HEK293 (cell line): ENCODE measurements around the gene PCCA.

Source experiments
- CTCF ChIA-PET: fragments of 350-600 bp; formaldehyde crosslinking; extraction: SDS; loops from one replicate; lab custom pipeline; 2021; ENCODE audit warnings: antibody characterized with exemption; lab: Yijun Ruan, JAX
- POLR2A ChIA-PET: fragments of 300-600 bp; formaldehyde crosslinking; extraction: SDS; loops from one replicate; lab custom pipeline; 2020; ENCODE audit warnings: antibody characterized with exemption, inconsistent platforms; lab: Yijun Ruan, JAX
- H3K27ac ChIP-seq: fragments of 200-500 bp; sonication (Bioruptor generic); 2 replicates; pipeline ENCODE4 v1.5.1; 2014; ENCODE audit warnings: low read depth, low read length, control low read depth, inconsistent platforms; ENCODE audit errors: extremely low read depth
- H3K36me3 ChIP-seq, 2 experiments: fragments of 200-500 bp in 1 of 2; sonication (Bioruptor generic) in 1 of 2; 1 replicate in 1 of 2; 2 replicates in 1 of 2; pipeline ENCODE4 v1.5.1; 2014 to 2017; ENCODE audit warnings: inconsistent platforms in 2 of 2, low read length in 2 of 2; ENCODE audit not compliant: control insufficient read depth in 2 of 2, insufficient read depth in 1 of 2
- H3K4me1 ChIP-seq: fragments of 200-500 bp; sonication (Bioruptor generic); 2 replicates; pipeline ENCODE4 v1.5.1; 2014; ENCODE audit warnings: mild to moderate bottlenecking, low read length, inconsistent platforms; ENCODE audit not compliant: control insufficient read depth, insufficient read depth
- H3K4me3 ChIP-seq: 2 replicates; pipeline ENCODE4 v1.5.1; 2011; ENCODE audit warnings: low read depth, mild to moderate bottlenecking, control low read depth, low read length, moderate library complexity
- H3K9me3 ChIP-seq: fragments of 200-500 bp; sonication (Bioruptor generic); 2 replicates; pipeline ENCODE4 v1.5.1; 2014; ENCODE audit warnings: low read depth, low read length, inconsistent platforms; ENCODE audit not compliant: control insufficient read depth, insufficient read depth
- BCL6B ChIP-seq: fragments of 450-650 bp; formaldehyde crosslinking; IDR thresholded peaks from 2 replicates; pipeline ENCODE4 v1.5.1; 2017; ENCODE audit warnings: missing biosample characterization, missing genetic modification characterization
- EGR2 ChIP-seq: fragments of 450-650 bp; formaldehyde crosslinking; IDR thresholded peaks from 2 replicates; pipeline ENCODE4 v1.5.1; 2016; ENCODE audit warnings: low read depth, missing biosample characterization, missing genetic modification characterization
- GLI4 ChIP-seq: fragments of 450-650 bp; formaldehyde crosslinking; IDR thresholded peaks from 2 replicates; pipeline ENCODE4 v1.5.1; 2016; ENCODE audit warnings: missing biosample characterization, missing genetic modification characterization
- GLIS1 ChIP-seq: fragments of 450-650 bp; formaldehyde crosslinking; IDR thresholded peaks from 2 replicates; pipeline ENCODE4 v1.5.1; 2016; ENCODE audit warnings: missing biosample characterization, missing genetic modification characterization
- PRDM10 ChIP-seq: fragments of 450-650 bp; formaldehyde crosslinking; IDR thresholded peaks from 2 replicates; pipeline ENCODE4 v1.5.1; 2016; ENCODE audit warnings: missing biosample characterization, missing genetic modification characterization
- SALL2 ChIP-seq: fragments of 450-650 bp; formaldehyde crosslinking; IDR thresholded peaks from 2 replicates; pipeline ENCODE4 v1.5.0; 2017; ENCODE audit warnings: missing biosample characterization, mild to moderate bottlenecking, missing genetic modification characterization, borderline replicate concordance
- YY2 ChIP-seq: fragments of 450-650 bp; formaldehyde crosslinking; IDR thresholded peaks from 2 replicates; pipeline ENCODE4 v1.5.1; 2016; ENCODE audit warnings: missing biosample characterization, missing genetic modification characterization
- ZBTB17 ChIP-seq: fragments of 450-650 bp; formaldehyde crosslinking; IDR thresholded peaks from 2 replicates; pipeline ENCODE4 v1.5.1; 2016; ENCODE audit warnings: missing biosample characterization, missing genetic modification characterization
- ZIC2 ChIP-seq: fragments of 450-650 bp; formaldehyde crosslinking; IDR thresholded peaks from 2 replicates; pipeline ENCODE4 v1.5.1; 2016; ENCODE audit warnings: missing biosample characterization, missing genetic modification characterization
- ZNF133 ChIP-seq: fragments of 450-650 bp; formaldehyde crosslinking; IDR thresholded peaks from 2 replicates; pipeline ENCODE4 v1.5.1; 2016; ENCODE audit warnings: missing biosample characterization, missing genetic modification characterization
- ZNF214 ChIP-seq: fragments of 450-650 bp; formaldehyde crosslinking; IDR thresholded peaks from 2 replicates; pipeline ENCODE4 v1.5.1; 2017; ENCODE audit warnings: missing biosample characterization, mild to moderate bottlenecking, missing genetic modification characterization, borderline replicate concordance
- ZNF548 ChIP-seq: fragments of 450-650 bp; formaldehyde crosslinking; IDR thresholded peaks from 2 replicates; pipeline ENCODE4 v1.5.1; 2016; ENCODE audit warnings: missing biosample characterization, missing genetic modification characterization
- ZNF558 ChIP-seq: fragments of 450-650 bp; formaldehyde crosslinking; IDR thresholded peaks from 2 replicates; pipeline ENCODE4 v1.5.1; 2016; ENCODE audit warnings: missing biosample characterization, missing genetic modification characterization
- ZNF561 ChIP-seq: fragments of 450-650 bp; IDR thresholded peaks from 2 replicates; pipeline ENCODE4 v1.5.1; 2018; ENCODE audit warnings: missing biosample characterization, missing genetic modification characterization, borderline replicate concordance
- ZNF585B ChIP-seq: fragments of 450-650 bp; formaldehyde crosslinking; IDR thresholded peaks from 2 replicates; pipeline ENCODE4 v1.5.1; 2016; ENCODE audit warnings: missing biosample characterization, missing genetic modification characterization
- ZNF600 ChIP-seq: fragments of 450-650 bp; formaldehyde crosslinking; IDR thresholded peaks from 2 replicates; pipeline ENCODE4 v1.5.1; 2016; ENCODE audit warnings: missing biosample characterization, missing genetic modification characterization
- ZNF639 ChIP-seq: fragments of 450-650 bp; formaldehyde crosslinking; IDR thresholded peaks from 2 replicates; pipeline ENCODE4 v1.5.1; 2016; ENCODE audit warnings: missing biosample characterization, missing genetic modification characterization
- ZNF645 ChIP-seq: fragments of 450-650 bp; formaldehyde crosslinking; IDR thresholded peaks from 2 replicates; pipeline ENCODE4; 2016; ENCODE audit warnings: missing biosample characterization, missing genetic modification characterization
- ZNF658 ChIP-seq: fragments of 450-650 bp; formaldehyde crosslinking; IDR thresholded peaks from 2 replicates; pipeline ENCODE4; 2016; ENCODE audit warnings: missing biosample characterization, missing genetic modification characterization
- ZNF704 ChIP-seq: fragments of 450-650 bp; formaldehyde crosslinking; IDR thresholded peaks from 2 replicates; pipeline ENCODE4 v1.5.1; 2016; ENCODE audit warnings: missing biosample characterization, missing genetic modification characterization
- ZNF830 ChIP-seq: fragments of 450-650 bp; IDR thresholded peaks from 2 replicates; pipeline ENCODE4 v1.5.0; 2018; ENCODE audit warnings: missing biosample characterization, missing genetic modification characterization, low read depth, mild to moderate bottlenecking, moderate library complexity

Gene PCCA

GRCh38 chr13:100138859-100139491, 50.1 kb downstream of the PCCA start:
- Histone ChIP-seq H3K27ac (no peak overlapping the region), H3K9me3 (no peaks in the 10 kb centered on the region), H3K4me1 (no peaks in the 10 kb centered on the region), H3K4me3 (no peak overlapping the region), H3K36me3 (no peaks in the 10 kb centered on the region; a peak in 1 of 3 replicates)
- ChIA-PET CTCF (no interaction called here), POLR2A (no interaction called here)
- TF ChIP-seq SALL2, result no peak
- TF ChIP-seq GLIS1 (tag by site-specific recombination), result no peak
- no peak for TF ChIP-seq YY2 (tag by site-specific recombination)
- TF ChIP-seq ZNF585B (tag by site-specific recombination), result no peak
- peak; percentile 97 for TF ChIP-seq ZNF558 (tag by site-specific recombination)
- no peak for TF ChIP-seq ZNF548 (tag by site-specific recombination)
- TF ChIP-seq ZNF561 (tag by site-specific recombination), result no peak

GRCh38 chr13:100139817-100140216, 50.9 kb downstream of the PCCA start:
- TF ChIP-seq ZBTB17 (tag by site-specific recombination), result no peak
- TF ChIP-seq ZNF830 (tag by site-specific recombination), result no peak
- no peak for TF ChIP-seq EGR2
- no peak for TF ChIP-seq BCL6B (tag by site-specific recombination)
- no peak for TF ChIP-seq ZNF645 (tag by site-specific recombination)
- TF ChIP-seq ZNF658 (tag by site-specific recombination), result no peak
- no peak for TF ChIP-seq ZNF214
- Histone ChIP-seq H3K4me1 (no peaks in the 10 kb centered on the region), H3K27ac (no peak overlapping the region), H3K9me3 (no peaks in the 10 kb centered on the region), H3K36me3 (no peaks in the 10 kb centered on the region; a peak in 1 of 3 replicates), H3K4me3 (no peak overlapping the region)
- ChIA-PET POLR2A (no interaction called here), CTCF (no interaction called here)

GRCh38 chr13:100140441-100140840, 51.5 kb downstream of the PCCA start:
- no peaks in the 10 kb centered on the region for H3K4me1 ChIP-seq
- H3K27ac ChIP-seq, result no peak overlapping the region
- POLR2A ChIA-PET, result no interaction called here
- CTCF ChIA-PET, result no interaction called here
- H3K9me3 ChIP-seq, result no peaks in the 10 kb centered on the region
- H3K4me3 ChIP-seq, result no peak overlapping the region
- H3K36me3 ChIP-seq, result no peaks in the 10 kb centered on the region; a peak in 1 of 3 replicates
- TF ChIP-seq ZNF600 (tag by site-specific recombination), result no peak
- TF ChIP-seq ZNF133 (tag by site-specific recombination), result no peak
- no peak for TF ChIP-seq GLI4 (tag by site-specific recombination)
- TF ChIP-seq ZNF639 (tag by site-specific recombination), result no peak
- no peak for TF ChIP-seq PRDM10 (tag by site-specific recombination)
- TF ChIP-seq ZNF704, result no peak
- TF ChIP-seq ZBTB17 (tag by site-specific recombination), result no peak
- TF ChIP-seq ZNF645 (tag by site-specific recombination), result no peak
- TF ChIP-seq ZIC2 (tag by site-specific recombination), result no peak
